GM19193 (cell line): ENCODE measurements around the gene FOXP2.

Experiments
- POLR2A ChIP-seq: IDR thresholded peaks from 4 replicates; pipeline ENCODE4 v1.6.1; 2011; ENCODE audit not compliant: insufficient read depth, insufficient read length; ENCODE audit errors: extremely low read depth

FOXP2 gene

DNA sequence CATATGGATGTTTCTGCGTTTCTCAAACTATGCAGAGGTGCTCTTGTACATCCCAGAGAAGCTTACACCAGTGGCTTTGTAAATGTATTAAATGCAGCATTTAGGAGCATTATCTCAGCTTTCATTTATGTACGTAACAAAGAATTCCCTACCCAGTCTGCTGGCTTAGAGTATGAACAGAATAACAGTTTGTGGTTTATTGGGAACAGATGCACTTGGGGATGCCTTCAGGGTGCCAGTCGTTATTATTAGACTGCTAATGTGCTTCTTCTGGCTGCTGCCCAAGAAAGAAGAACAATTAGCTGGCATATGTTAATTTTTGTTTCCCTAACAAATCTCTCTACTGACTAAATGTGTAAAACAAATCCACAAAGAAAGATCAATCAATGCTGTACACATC is 241.9 kb downstream of the FOXP2 start:
- TF ChIP-seq POLR2A = no peak

DNA sequence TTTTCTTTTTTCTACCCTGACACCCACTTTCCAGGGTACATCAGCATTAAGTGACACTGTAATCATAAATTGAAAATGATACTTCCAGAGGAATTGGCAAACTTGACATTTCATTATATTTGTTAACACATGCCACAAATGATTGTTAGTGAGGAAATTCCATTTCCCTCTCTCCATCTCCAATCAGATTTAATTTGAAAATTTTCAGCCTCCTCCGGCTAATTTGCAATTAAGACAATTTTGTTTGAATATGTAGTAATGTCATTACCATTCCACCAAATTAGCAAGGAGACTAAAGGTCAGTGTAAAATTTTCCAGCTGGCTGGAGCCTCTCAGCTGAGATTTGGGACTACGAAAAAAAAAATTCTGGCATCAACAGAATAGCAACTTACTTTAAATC is 242.7 kb downstream of the FOXP2 start:
- TF ChIP-seq POLR2A = no peak

DNA sequence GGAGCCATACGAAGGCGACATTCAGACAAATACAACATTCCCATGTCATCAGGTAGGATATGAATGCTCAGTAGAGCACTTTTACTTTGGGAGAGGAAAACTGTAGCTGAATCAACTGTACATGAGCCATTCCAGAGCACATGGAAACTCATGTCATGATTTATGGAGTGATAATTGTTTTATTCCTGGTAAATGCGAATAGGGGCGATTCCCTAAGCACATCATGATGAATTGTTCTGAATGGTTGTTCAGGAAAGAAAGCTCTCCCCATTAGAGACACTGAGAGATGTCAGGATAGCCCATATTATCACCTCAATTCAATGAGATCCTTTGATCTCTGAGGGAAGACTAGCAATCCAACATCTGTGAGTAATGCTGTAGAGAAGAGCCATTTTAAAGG is 243.6 kb downstream of the FOXP2 start:
- no peak for TF ChIP-seq POLR2A

DNA sequence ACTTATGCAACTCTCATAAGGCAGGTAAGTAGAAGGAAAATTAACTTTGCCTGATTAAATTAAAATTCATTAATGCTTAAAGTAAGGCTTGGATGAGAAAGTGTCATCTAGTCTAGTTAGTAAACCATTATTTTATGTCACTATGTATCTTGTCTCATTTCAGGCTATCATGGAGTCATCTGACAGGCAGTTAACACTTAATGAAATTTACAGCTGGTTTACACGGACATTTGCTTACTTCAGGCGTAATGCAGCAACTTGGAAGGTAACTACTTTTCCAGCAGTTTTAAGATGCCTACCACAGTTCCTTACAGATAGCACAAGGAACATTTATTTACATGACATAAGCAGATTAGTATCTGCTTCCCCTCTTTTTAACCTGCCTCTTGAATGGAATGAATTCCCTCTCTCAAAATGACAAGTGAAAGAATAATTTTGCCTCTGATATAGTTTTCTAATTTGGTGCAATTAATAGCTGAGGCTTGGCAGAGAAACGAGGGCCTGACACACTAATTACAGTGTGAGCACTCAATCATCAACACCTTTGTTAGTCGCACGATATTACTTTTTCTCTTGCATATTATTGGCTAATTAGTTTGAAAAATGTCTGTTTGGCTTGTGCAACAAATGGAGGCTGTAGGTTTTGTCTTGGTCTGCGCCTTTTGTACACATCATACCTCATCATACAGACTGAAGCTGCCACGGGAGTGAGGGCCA is 245.0 kb downstream of the FOXP2 start:
- TF ChIP-seq POLR2A = no peak

DNA sequence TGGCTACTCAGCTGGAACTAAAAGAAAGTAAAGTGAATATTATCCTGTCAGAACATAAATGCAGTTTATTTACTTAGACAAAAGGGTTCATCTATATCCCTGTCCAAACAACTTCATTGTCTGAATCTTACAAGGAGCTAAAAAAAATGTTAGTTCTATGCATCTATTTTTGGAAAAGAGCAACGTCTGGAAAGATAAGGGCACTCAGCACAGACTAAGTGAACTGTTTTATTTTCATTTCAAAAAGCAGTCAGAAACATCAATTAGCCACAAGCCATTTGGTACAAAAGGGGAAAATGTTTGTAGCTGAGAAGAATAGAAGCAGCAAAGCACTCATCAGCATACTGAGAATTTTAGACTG is 245.5 kb downstream of the FOXP2 start:
- no peak for TF ChIP-seq POLR2A

DNA sequence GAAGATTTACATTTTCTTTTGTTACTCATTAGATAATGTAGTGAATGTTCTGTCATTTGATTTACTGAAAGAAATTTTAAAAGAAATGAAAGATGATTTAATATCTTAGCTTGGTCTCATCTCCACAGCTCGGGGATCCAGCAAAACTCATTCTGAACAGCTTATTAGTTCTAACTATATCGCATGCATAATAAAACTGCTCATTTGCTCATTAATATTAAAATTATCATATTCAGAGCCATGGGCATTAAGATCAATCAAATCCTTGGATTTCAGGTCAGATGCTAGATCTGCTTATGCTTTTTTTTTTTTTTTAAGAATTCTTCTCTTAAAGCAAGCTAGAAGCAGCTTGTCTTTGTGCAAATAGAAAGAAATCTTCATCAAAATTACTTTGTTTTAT is 246.1 kb downstream of the FOXP2 start:
- no peak for TF ChIP-seq POLR2A

DNA sequence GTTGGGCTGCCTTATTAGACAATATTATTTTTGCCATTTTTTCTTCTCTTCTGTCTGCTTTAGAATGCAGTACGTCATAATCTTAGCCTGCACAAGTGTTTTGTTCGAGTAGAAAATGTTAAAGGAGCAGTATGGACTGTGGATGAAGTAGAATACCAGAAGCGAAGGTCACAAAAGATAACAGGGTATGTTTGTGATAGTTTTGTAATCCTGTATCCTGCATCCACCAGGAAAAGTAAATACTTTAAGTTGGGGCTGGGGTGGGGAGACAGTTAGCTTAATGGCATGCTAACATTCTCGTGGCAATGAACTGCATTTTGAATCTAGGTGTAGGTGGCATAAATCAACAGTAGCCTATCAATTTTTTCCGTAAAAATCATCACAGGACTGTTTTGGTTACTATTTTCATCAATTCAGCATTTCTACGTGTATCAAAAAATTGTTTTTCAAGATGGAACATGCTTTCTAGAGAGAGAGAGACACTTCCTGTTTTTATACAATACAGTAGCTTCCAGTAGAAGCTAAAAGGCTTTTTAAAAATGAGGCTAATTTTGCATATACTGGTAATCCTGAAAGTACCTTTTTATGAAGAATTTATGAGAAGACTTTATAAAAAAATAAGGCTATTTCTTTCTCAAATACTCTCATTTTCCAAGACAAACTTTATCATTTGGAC is 247.5 kb downstream of the FOXP2 start:
- no peak for TF ChIP-seq POLR2A

DNA sequence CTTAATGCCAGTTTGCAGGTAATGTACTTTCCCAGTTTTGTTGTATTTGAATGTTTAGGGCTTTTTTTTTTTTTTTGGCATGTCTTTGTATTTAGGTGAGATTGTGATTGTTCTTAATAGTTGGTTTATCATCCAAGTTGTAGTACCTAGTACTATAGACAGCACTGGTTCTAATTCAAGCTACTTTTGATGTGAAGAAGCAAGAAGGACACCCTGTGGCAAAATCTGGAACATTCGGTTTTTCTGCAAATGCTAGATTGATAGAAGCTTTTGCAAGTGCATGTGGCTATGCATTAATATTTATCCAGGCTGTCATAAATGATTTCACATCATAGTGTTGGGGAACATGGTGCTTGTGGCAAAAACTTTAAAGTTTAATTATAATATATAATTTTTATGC is 248.9 kb downstream of the FOXP2 start:
- TF ChIP-seq POLR2A = no peak

DNA sequence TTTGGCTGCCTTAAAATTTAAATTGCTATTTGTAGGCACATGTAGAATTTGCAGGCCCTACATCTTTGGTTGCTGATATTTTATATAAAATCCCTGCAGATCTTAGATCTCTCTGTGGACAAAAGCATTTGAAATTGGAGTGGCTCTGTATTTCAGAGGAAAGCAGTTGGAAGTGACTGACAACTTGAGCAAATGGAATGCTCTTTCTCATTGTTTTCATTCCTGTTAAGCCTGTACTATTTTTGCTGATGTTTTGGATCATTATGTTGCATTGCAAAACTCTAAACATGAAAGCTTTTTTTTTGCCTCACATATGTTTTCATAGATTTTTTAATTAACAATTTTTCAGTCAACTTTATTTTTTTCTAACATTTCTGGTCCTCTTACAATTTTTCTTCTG is 256.1 kb downstream of the FOXP2 start:
- TF ChIP-seq POLR2A = no peak

DNA sequence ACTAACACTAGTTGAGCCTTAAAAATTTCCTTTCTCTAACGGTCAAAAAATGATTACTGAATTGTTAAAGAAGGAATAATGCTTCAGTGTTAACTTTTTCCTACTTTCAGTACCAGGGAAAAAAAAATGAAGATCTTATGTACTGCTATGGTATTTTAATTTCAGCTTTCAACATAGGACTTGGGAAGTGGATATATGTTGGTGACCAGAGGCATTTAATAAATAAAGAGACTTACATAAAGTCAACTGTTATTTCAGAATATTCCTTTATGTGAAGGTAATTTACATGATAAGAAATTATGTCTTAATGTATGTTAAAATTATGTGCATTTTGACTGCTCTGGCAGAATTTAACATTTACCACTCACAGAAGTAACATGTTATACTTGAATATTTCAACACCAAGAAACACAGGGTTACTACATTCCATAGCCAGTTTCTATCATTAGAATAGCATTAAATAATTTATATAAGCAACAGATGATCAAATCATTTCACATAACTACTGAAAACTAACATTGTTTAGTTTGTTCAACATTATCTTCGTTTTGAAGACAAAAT is 257.0 kb downstream of the FOXP2 start:
- TF ChIP-seq POLR2A = no peak

DNA sequence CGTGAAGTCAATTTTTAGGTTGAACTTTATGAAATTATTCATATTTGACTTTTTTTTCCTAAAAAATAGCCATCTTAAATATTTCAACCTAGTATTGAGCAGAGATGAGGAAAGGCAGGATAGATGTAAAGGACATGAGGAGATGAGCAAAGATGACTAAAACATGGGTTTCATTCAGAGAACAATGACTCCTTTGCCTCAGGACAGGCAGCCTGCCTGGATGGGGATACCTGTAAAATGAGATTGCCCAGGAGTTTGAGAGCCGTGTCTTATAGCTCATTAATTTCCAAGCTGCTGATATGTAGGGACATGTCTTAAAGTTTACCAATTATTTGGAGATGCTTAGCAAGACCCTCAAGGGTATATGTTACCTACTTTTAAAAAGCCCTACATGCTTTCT is 263.5 kb downstream of the FOXP2 start:
- TF ChIP-seq POLR2A = no peak

DNA sequence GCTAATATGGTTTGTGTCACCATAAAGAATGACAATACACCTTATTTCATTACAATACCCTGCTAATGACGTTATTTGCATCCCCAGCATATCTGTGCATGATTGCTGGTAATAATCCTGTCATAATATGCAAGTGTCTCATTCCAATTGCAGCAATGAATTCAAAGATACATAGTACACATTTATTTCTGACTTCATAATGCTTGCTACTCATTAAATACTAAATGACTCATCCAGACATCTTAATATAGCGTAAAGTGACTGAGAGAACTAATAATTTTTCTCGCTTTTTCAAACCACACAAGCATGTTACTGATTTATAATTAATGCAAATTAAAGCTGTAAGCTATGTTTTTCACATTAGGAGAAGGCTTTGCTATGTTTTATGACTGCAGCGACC is 272.6 kb downstream of the FOXP2 start:
- no peak for TF ChIP-seq POLR2A

DNA sequence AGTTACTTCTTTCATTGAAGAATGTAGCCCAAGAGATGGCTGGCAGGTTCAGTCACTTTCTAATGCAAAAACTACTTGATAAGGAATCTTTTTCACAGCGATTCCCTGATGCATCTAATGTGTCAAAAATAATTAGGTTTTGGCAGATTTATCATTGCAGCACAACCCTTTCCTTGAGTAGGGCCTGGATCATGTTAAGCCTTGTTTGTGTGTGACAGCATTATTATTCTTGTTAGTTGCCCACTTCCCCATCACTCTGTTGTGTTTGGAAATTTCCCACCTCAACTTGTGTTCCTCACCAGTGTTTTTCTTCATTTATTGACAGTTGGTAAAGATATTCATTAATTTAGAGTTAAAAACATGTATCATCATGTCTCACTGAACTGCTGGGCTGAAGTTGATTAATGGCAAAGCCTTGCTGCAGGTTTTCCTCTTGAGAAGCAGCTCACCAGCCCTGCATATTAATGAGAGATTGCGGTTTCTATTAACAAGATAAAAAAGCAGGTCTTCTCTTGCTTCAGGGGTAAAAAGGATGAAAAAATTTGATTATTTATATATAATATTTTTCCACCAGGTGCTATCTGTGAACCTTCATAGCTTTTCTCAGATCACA is 273.9 kb downstream of the FOXP2 start:
- no peak for TF ChIP-seq POLR2A

DNA sequence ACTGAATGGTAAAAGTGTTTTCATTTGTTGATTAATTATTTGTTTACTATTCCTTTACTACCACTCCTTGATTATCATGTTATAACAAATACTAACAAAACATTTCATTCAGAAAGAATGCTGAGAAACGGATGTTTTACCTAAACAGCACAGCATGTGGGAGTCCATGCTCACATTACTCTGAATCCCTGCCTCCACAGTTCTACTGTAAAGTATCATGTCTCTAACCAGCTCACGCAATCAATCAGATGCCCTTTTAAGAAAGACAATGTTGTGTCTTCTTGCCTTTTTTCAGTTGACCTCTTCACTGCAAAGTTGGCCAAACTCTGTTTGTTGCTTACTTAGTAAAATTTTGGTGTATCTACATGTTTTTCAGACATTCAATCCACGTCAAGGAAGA is 274.8 kb downstream of the FOXP2 start:
- TF ChIP-seq POLR2A = no peak

DNA sequence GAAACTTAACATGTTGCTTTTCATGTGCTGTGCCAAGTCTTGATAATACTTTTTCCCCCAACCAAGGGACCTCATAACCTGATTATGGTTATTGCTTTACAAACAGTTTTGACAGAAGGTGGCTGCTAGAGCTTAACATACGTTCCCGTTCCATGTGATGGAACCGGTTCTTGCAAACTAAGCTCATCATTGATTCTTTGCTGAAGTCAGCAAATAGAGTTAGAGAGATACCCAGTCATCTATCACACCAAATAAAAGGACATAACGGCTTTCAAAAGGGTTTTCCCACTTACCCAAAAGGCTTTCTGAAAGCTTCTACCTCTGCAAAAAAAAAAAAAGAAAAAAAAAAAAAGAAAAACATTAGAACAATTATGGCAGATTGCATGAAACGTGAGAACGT is 277.0 kb downstream of the FOXP2 start:
- TF ChIP-seq POLR2A = no peak

DNA sequence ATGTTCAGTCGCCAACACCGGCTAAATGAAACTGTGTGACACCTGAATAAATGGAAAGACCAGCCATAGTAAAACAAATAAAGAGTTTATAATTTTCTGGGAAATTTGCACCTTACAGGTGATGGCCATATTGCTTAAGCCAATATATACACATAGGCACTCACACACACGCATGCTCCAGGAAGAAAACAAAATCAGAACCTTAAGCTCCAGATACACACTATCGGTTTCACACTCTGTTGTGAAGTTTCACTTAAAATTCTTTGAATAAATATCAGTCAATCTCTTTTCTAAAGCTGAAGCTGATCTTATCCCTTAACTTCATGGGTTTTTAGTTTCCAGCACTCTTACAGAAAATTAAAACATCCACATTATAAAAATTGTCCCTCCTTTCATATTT is 280.6 kb downstream of the FOXP2 start:
- no peak for TF ChIP-seq POLR2A

DNA sequence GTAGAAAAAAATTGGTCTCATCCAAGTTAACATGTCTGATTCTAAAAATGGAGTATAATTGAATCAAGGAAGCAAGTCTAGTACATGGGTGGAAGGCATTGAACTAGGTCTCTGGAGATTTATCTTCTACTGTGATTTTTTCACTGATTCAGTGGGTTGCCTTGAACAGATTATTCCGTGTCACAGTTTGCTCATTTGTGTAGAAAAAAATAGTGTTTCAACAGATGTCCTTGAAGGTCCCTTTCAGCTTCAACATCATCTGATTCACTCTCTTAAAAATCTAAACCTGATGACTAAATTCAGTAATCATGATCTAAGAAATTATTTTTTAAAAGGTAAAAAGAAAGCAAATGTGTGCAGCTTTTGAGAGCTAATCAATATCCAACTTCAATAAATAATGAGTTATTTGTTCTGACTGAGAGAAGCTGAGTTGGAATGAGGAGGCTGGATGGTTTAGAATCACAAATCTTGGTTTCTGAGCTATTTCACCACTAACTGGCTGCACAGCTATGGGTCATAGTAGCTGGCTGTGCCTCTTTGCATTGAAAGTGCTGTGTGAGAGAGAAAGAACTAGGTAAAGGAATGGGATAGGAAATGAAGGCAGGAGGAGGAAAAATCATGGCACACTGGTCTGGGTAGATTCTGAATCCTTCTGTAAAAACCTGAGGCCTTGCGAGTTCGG is 285.8 kb downstream of the FOXP2 start:
- no peak for TF ChIP-seq POLR2A
